ENCODE measurements around the gene CYP1B1.
A peak's percentile ranks its signal among the peaks of the same experiment; 100 is the strongest.
"Not testable (repeated sequence)": the region's sequence is repeated elsewhere in the genome, so short reads cannot be mapped to it uniquely, and the experiment has no call there.

Gene CYP1B1

DNA sequence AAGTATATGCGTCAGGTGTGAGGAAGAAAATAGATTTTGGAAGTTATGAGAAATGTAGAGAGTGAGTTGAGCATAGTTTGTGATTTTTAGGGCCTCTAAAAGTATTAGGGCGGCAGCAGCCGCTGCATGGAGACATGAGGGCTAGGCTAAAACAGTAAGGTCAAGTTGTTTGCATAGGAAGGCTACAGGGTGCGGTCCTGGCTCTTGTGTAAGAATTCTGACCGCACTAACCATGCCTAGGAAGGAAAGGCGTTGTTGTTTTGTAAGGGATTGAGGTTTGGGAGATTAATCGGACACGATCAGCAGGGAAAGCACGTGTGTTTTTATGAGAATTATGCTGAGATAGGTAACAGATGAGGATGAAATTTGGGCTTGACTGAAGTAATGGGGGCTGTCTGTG lies 6.8 kb upstream of the CYP1B1 start:
- H3K9ac ChIP-seq (ENCODE audit: insufficient read length); DNase-seq (ENCODE audit: low read depth, low spot score); H3K9me3 ChIP-seq (ENCODE audit: low read depth, low read length); H3K27ac ChIP-seq; H3K4me3 ChIP-seq; H3K36me3 ChIP-seq (ENCODE audit: insufficient read depth, low read length): not testable (repeated sequence)

DNA sequence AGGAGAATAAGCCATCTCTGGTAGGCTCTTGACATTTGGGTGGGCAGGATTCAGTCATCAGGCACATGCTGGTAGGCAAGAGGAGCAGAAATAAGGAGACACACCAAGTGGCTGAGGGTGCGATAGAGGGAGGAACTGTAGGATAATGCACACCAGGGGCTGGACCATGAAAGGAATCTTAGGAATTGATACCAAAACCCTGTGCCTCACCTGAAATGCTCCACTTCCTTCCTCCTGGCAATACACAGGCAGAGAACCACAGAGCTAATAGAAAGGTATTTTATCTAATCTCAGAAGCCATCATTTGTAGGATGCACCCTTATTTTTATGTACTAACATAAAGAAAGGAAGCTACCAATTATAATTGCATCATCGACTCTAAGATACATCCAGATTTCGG lies 4.4 kb upstream of the CYP1B1 start:
- no peak overlapping the region for H3K27ac ChIP-seq
- no peak overlapping the region for H3K4me3 ChIP-seq
- TF ChIP-seq POLR2AphosphoS5 (IDR thresholded peaks at IDR 0.05; ENCODE audit: borderline replicate concordance, low read depth, low read length), result no peak
- no peak for TF ChIP-seq EZH2 (IDR thresholded peaks at IDR 0.05)
- TF ChIP-seq FOXP2 (optimal IDR thresholded peaks at IDR 0.05; ENCODE audit: control extremely low read depth, extremely low read length, insufficient read depth), result no peak
- DNase-seq (ENCODE audit: low read depth, low spot score), result no peak
- H3K36me3 ChIP-seq (ENCODE audit: insufficient read depth, low read length), result no peaks in the 10 kb centered on the region
- H3K9me3 ChIP-seq (ENCODE audit: low read depth, low read length), result no peaks in the 10 kb centered on the region
- H3K9ac ChIP-seq (ENCODE audit: insufficient read length), result no peak overlapping the region

DNA sequence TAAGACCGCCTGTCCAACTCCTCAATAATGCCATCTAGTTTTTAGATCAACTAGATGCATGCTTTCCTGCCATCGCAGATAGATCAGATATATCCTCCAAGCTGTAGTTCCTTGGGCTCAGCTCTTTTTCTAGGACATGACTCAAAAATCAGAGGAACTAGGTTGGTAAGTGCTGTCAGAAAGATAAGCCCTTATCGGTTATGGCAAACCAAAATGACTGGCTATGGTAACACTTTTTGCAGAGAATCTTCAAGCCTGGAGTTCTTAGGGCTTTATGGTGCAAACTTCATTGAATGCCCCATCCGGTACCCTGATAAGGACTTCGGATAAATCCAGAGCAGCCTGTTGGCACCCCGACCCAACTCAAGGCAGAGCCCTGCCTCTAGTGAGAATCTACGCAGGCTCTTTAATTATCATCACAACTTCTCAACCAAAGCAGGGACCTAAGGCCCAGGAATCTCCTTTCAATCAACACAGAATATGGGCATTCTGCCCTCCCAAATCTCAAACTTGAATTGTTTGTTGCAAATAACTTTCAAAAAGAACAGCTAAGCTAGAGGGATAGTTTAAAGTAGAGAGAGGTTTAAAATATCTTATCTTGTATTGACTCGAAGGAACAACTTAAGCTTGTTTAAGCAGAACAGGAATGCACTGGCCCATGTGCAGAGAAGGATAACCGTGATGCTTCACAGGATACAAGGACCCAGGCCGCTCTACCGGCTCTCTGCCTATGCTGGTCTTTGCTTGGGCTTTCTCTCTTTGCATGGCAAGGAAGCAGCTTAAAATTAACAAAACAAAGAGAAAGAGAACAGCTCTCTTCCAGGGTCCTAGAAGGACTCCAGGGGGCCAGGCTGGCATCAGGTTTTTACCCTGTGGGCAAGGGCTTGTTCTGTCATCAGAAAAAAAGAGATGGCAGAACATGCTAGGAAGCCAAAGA lies 3.4 kb upstream of the CYP1B1 start:
- H3K27ac ChIP-seq, result peak overlapping the region; percentile 21; the same call in 1 of the 2 replicates
- H3K36me3 ChIP-seq (ENCODE audit: insufficient read depth, low read length), result no peaks in the 10 kb centered on the region
- no peak for TF ChIP-seq FOXP2 (optimal IDR thresholded peaks at IDR 0.05; ENCODE audit: control extremely low read depth, extremely low read length, insufficient read depth)
- no peak for TF ChIP-seq EZH2 (IDR thresholded peaks at IDR 0.05)
- no peak for TF ChIP-seq POLR2AphosphoS5 (IDR thresholded peaks at IDR 0.05; ENCODE audit: borderline replicate concordance, low read depth, low read length)
- H3K9me3 ChIP-seq (ENCODE audit: low read depth, low read length), result no peaks in the 10 kb centered on the region
- no peak overlapping the region for H3K4me3 ChIP-seq
- DNase-seq (ENCODE audit: low read depth, low spot score), result no peak
- H3K9ac ChIP-seq (ENCODE audit: insufficient read length), result no peak overlapping the region

DNA sequence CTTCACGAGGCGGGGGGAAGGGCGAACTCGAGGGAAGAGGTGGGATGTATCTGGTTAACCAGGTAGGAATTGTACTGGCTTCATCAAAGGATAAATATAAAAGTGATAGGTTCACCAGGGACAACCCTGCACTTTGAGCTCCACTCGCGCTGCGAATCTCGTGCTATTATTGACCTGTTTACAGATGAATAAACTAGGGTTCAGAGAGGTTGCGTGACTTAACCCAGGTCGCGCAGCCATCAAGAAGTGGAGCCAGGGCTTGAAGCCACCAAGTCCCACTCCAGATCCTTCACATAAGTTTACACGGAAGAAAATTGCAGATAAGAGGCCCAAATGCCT lies 1.4 kb upstream of the CYP1B1 start:
- peak overlapping the region; percentile 88 for H3K4me3 ChIP-seq
- H3K9ac ChIP-seq (ENCODE audit: insufficient read length), result peak overlapping the region; percentile 86
- H3K9me3 ChIP-seq (ENCODE audit: low read depth, low read length), result no peaks in the 10 kb centered on the region
- no peak for DNase-seq (ENCODE audit: low read depth, low spot score)
- no peak for TF ChIP-seq POLR2AphosphoS5 (IDR thresholded peaks at IDR 0.05; ENCODE audit: borderline replicate concordance, low read depth, low read length)
- no peak for TF ChIP-seq FOXP2 (optimal IDR thresholded peaks at IDR 0.05; ENCODE audit: control extremely low read depth, extremely low read length, insufficient read depth)
- no peak for TF ChIP-seq EZH2 (IDR thresholded peaks at IDR 0.05)
- H3K27ac ChIP-seq, result peak overlapping the region; percentile 94
- no peaks in the 10 kb centered on the region; the same call in 1 of the 2 replicates for H3K36me3 ChIP-seq (ENCODE audit: insufficient read depth, low read length)

DNA sequence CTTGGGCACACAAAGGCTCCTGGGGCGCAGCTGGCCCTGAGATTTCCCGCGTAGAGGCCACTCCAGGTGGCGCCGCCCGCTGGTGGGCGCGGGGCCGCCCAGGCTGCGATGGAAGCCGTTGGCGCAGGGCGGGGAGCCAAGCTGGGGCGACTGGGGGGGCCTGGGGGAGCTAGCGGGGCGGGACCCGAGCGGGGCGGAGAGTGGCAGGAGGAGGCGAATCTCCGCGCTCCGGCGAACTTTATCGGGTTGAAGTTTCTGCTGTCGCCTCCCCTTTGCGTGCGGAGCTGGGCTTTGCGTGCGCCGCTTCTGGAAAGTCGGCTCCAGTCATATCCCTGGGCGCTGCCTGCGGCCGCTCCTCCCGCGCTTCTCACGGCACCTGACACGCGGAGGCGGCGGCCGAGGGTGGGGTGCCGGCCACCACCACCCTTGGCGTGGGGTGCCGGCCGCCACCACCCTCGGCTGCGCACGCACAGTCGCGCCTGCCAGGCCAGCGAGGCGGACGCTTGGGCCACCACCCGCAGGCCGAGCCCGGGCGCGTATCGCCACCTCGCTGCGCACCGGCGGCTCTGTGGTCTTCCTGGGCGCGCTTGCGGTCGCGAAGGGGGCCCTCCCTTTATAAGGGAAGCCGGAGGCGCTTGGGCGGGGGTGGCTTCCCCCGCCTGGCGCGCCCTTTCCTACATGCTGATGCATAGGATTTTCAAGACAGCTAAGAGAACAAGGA lies 919 bp upstream of the CYP1B1 start:
- Histone ChIP-seq H3K27ac (peak overlapping the region; percentile 94), H3K4me3 (peak overlapping the region; percentile 88), H3K9me3 (ENCODE audit: low read depth, low read length) (no peaks in the 10 kb centered on the region), H3K9ac (ENCODE audit: insufficient read length) (peak overlapping the region; percentile 86), H3K36me3 (ENCODE audit: insufficient read depth, low read length) (no peaks in the 10 kb centered on the region; the same call in 1 of the 2 replicates)
- no peak for DNase-seq (ENCODE audit: low read depth, low spot score)
- no peak for TF ChIP-seq EZH2 (IDR thresholded peaks at IDR 0.05)
- TF ChIP-seq POLR2AphosphoS5 (IDR thresholded peaks at IDR 0.05; ENCODE audit: borderline replicate concordance, low read depth, low read length), result peak; percentile 54; the same call in 1 of the 2 replicates
- peak; percentile 24 for TF ChIP-seq FOXP2 (optimal IDR thresholded peaks at IDR 0.05; ENCODE audit: control extremely low read depth, extremely low read length, insufficient read depth)

DNA sequence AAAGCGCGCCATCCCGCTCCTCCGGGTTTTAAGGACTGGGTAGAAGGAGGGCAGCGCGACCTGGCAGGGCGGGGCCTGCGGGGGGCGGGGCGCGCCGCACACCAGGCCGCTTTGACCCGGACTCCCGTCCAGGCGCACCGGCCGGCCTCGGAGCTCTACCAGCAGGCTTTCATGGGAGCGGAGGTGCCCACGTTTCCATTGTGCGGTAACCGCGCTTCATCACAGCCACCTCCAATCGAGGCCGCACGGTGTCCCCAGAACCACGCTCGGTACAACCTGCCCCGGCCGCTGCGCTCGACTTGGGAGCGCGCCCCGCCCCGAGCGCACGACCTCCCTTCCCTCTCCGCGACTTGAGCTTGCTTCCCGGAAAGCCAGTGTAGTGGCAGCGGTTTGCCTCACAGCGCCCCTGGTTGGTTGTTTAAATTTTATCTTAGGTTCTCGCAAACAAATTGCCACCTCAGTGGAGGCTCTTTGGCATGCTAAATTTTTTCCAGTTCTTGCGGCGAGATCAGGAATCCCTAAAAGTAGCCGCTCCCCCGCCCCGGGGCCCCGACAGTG lies 280 bp upstream of the CYP1B1 start:
- Histone ChIP-seq H3K9me3 (ENCODE audit: low read depth, low read length) (no peaks in the 10 kb centered on the region), H3K4me3 (peak overlapping the region; percentile 88), H3K27ac (peak overlapping the region; percentile 94), H3K36me3 (ENCODE audit: insufficient read depth, low read length) (no peaks in the 10 kb centered on the region; the same call in 1 of the 2 replicates), H3K9ac (ENCODE audit: insufficient read length) (peak overlapping the region; percentile 86)
- TF ChIP-seq POLR2AphosphoS5 (IDR thresholded peaks at IDR 0.05; ENCODE audit: borderline replicate concordance, low read depth, low read length) (peak; percentile 67; the same call in 1 of the 2 replicates), FOXP2 (optimal IDR thresholded peaks at IDR 0.05; ENCODE audit: control extremely low read depth, extremely low read length, insufficient read depth) (no peak)
- no peak for DNase-seq (ENCODE audit: low read depth, low spot score)

DNA sequence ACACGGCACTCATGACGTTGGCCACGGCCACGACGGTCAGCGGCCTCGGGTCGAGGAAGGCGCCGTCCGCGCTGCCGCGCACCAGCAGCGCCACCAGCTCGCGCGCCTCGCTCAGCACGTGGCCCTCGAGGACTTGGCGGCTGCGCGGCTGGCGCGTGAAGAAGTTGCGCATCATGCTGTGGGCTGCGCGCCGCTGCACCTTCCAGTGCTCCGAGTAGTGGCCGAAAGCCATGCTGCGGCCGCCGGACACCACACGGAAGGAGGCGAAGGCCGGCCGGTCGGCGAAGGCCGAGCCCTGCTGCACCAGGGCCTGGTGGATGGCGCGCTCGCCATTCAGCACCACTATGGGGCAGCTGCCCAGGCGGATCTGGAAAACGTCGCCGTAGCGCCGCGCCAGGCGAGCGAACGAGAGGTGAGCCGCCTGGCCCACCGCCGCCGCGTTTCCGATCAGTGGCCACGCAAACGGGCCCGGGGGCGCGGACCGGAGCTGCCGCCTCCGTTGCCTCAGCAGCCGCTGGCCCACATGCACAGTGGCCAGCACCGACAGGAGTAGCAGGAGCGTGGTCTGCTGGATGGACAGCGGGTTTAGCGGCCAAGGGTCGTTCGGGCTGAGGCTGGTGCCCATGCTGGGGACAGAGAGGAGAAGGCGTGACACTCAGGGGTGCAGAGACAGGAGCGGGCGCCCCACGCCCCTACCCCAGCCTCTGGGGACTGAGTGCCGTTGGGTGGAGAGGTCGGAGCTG lies 1.0 kb downstream of the CYP1B1 start:
- H3K9me3 ChIP-seq (ENCODE audit: low read depth, low read length), result no peaks in the 10 kb centered on the region
- no peak overlapping the region for H3K27ac ChIP-seq
- H3K4me3 ChIP-seq, result no peak overlapping the region; the same call in 1 of the 2 replicates
- peaks cover 13% of the 10 kb centered on the region for H3K36me3 ChIP-seq (ENCODE audit: insufficient read depth, low read length)
- no peak for DNase-seq (ENCODE audit: low read depth, low spot score)
- no peak for TF ChIP-seq FOXP2 (optimal IDR thresholded peaks at IDR 0.05; ENCODE audit: control extremely low read depth, extremely low read length, insufficient read depth)
- no peak for TF ChIP-seq POLR2AphosphoS5 (IDR thresholded peaks at IDR 0.05; ENCODE audit: borderline replicate concordance, low read depth, low read length)
- no peak for TF ChIP-seq EZH2 (IDR thresholded peaks at IDR 0.05)
- no peak overlapping the region for H3K9ac ChIP-seq (ENCODE audit: insufficient read length)

All from SK-N-MC (cell line).